Ascending aorta (tissue), 2 donors: ENCODE results near the gene ATAD3A. TPM values are rescaled to one million over a fixed set of nuclear protein-coding genes. Genes with fewer than 3 reads are reported as not detected.
"Not testable (repeated sequence)": the region's sequence is repeated elsewhere in the genome, so short reads cannot be mapped to it uniquely, and the experiment has no call there.

ENCODE experiments used
- DNase-seq, 2 donors: peaks; one replicate each; pipeline ENCODE4 v3.0.0-alpha.2; 2019; ENCODE audit warnings: low spot score in 2 of 2
- H3K27ac ChIP-seq, 2 donors: fragments of 200-600 bp; sonication (generic); one replicate each; pipeline ENCODE4 v1.5.1; 2016 to 2017; ENCODE audit warnings: mild to moderate bottlenecking in 1 of 2
- H3K27me3 ChIP-seq: fragments of 200-600 bp; sonication (generic); one replicate; pipeline ENCODE4 v1.5.1; 2017
- H3K36me3 ChIP-seq, 2 donors: fragments of 200-600 bp; sonication (generic); one replicate each; pipeline ENCODE4 v1.5.1; 2016
- H3K4me1 ChIP-seq, 2 donors: fragments of 200-600 bp; sonication (generic); one replicate each; pipeline ENCODE4 v1.5.1; 2016 to 2017; ENCODE audit warnings: mild to moderate bottlenecking in 1 of 2
- H3K4me3 ChIP-seq, 2 donors: fragments of 200-600 bp; sonication (generic); one replicate each; pipeline ENCODE4 v1.5.1; 2016 to 2017; ENCODE audit warnings: mild to moderate bottlenecking in 1 of 2
- H3K9me3 ChIP-seq, 2 donors: fragments of 200-600 bp; sonication (generic); one replicate each; pipeline ENCODE4 v1.5.1; 2016
- intact Hi-C: fragments of 100-400 bp; cut with DNase I; formaldehyde crosslinking; loops from one replicate; pipeline ENCODE4 v1.15.1; 2023
- total RNA-seq: library from RNA; depleted of rRNA; stranded (reverse); fragments of >200 nt; gene quantifications from one replicate; pipeline ENCODE4 v1.1.0, GENCODE V29; 2016
- TF ChIP-seq, protein P1 (sequence below), 3 experiments: fragments of 200-600 bp in 2 of 3; fragments of 450-650 bp in 1 of 3; sonication (generic) in 2 of 3; IDR thresholded peaks; one replicate each; pipeline ENCODE4 v1.5.1; 2016 to 2019; ENCODE audit warnings: antibody characterized with exemption in 3 of 3, mild to moderate bottlenecking in 1 of 3, moderate library complexity in 1 of 3

ATAD3A gene
- total RNA-seq, 1 donor from 2014 or later, result 46.3 TPM

GRCh38 chr1:1505366-1505798 lies 6.6 kb upstream of the ATAD3A start:
- H3K27me3 ChIP-seq, H3K9me3 ChIP-seq, intact Hi-C loops, H3K36me3 ChIP-seq, H3K4me1 ChIP-seq, DNase-seq, H3K4me3 ChIP-seq: not testable (repeated sequence)
- TF ChIP-seq, protein P1, sequence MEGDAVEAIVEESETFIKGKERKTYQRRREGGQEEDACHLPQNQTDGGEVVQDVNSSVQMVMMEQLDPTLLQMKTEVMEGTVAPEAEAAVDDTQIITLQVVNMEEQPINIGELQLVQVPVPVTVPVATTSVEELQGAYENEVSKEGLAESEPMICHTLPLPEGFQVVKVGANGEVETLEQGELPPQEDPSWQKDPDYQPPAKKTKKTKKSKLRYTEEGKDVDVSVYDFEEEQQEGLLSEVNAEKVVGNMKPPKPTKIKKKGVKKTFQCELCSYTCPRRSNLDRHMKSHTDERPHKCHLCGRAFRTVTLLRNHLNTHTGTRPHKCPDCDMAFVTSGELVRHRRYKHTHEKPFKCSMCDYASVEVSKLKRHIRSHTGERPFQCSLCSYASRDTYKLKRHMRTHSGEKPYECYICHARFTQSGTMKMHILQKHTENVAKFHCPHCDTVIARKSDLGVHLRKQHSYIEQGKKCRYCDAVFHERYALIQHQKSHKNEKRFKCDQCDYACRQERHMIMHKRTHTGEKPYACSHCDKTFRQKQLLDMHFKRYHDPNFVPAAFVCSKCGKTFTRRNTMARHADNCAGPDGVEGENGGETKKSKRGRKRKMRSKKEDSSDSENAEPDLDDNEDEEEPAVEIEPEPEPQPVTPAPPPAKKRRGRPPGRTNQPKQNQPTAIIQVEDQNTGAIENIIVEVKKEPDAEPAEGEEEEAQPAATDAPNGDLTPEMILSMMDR (IDR thresholded peaks at IDR 0.05), result peak in 1 of 3 experiments; percentile 24
- H3K27ac ChIP-seq, result peak overlapping the region; percentile 14 to 53

- H3K4me3 ChIP-seq, DNase-seq, H3K4me1 ChIP-seq, H3K36me3 ChIP-seq, H3K27me3 ChIP-seq, H3K9me3 ChIP-seq, intact Hi-C loops: not testable (repeated sequence)
- peak overlapping the region in 1 of 2 donors; percentile 53 for H3K27ac ChIP-seq
These were observed 6.2 kb upstream of the ATAD3A start for GRCh38 chr1:1505801-1506200.

GRCh38 chr1:1507305-1507704 lies 4.7 kb upstream of the ATAD3A start:
- no peaks in the 10 kb centered on the region for H3K9me3 ChIP-seq
- H3K27ac ChIP-seq, result no peak overlapping the region
- TF ChIP-seq, protein P1 (IDR thresholded peaks at IDR 0.05), result no peak
- H3K27me3 ChIP-seq, result no peaks in the 10 kb centered on the region
- no peak for DNase-seq
- H3K36me3 ChIP-seq, result no peaks in the 10 kb centered on the region
- H3K4me3 ChIP-seq, result no peak overlapping the region
- intact Hi-C loops, result no loop called here
- peaks cover 0 to 10% of the 10 kb centered on the region in 2 donors for H3K4me1 ChIP-seq

GRCh38 chr1:1508775-1509464 lies 3.0 kb upstream of the ATAD3A start:
- intact Hi-C loops, H3K27me3 ChIP-seq, H3K4me3 ChIP-seq, H3K36me3 ChIP-seq, DNase-seq, H3K27ac ChIP-seq, H3K9me3 ChIP-seq: not testable (repeated sequence)
- H3K4me1 ChIP-seq, result peaks cover 0 to 10% of the 10 kb centered on the region in 2 donors

DNA sequence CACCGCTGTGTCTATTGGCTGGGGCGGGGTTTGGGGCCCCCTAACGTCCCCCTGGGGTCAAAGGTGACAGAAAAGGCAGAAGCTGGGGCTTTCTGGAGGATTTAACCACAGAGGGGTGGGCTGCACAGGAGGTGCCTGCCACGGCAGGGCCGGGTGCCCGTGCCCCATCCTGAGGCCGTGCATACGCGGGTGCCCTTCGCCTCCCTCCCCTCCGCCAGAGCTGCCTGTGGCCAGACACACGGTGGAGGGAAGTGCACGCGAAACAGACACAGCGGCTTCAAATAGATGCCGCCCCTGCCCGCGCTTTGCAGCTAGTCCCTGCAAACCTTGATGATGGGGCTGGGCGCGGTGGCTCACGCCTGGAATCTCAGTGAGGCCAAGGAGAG lies 2.5 kb upstream of the ATAD3A start:
- H3K4me1 ChIP-seq, result peaks cover 0 to 10% of the 10 kb centered on the region in 2 donors
- H3K27me3 ChIP-seq, H3K9me3 ChIP-seq, DNase-seq, H3K4me3 ChIP-seq, intact Hi-C loops, H3K27ac ChIP-seq, H3K36me3 ChIP-seq: not testable (repeated sequence)

DNA sequence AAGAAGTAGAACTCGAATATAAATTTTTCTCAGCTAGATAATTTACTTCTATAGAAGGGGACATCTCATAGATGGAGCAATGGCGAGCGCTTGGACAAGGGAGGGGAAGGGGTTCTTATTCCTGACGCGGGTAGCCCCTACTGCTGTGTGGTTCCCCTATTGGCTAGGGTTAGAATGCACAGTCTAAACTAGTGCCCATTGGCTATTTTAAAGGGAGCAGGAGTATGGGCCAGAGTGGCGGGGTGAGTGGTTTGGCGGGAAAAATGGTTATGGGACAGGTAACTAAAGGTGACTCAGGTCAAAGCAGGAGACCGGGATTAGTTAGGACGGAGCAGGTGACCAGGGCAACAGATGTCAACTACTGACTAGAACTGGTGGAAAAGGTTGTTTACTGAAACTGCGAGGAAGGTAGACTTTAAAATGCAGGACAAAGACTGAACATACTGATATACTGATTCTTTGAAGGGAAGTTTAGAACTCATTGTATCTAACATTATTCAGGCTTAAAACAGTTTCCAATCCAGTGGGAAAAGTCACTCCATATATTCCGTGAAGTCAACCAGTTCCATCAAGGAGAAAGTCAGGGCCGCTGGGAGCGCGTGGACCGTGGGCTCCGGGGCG lies 940 bp upstream of the ATAD3A start:
- peak overlapping the region; percentile 81 for H3K4me3 ChIP-seq
- intact Hi-C loops, result loop anchor here (1.0 to 10.0 kb wide), 4 partner anchors 40 to 396 kb away; partner anchors contain the start of genes ATAD3B, C1orf159 and MRPL20
- peaks cover 0 to 7% of the 10 kb centered on the region in 2 donors for H3K4me1 ChIP-seq
- DNase-seq, result no peak
- no peaks in the 10 kb centered on the region for H3K36me3 ChIP-seq
- TF ChIP-seq, protein P1 (IDR thresholded peaks at IDR 0.05), result no peak
- H3K27ac ChIP-seq, result peak overlapping the region; percentile 85 to 93
- H3K9me3 ChIP-seq, result no peaks in the 10 kb centered on the region
- H3K27me3 ChIP-seq, result no peaks in the 10 kb centered on the region

DNA sequence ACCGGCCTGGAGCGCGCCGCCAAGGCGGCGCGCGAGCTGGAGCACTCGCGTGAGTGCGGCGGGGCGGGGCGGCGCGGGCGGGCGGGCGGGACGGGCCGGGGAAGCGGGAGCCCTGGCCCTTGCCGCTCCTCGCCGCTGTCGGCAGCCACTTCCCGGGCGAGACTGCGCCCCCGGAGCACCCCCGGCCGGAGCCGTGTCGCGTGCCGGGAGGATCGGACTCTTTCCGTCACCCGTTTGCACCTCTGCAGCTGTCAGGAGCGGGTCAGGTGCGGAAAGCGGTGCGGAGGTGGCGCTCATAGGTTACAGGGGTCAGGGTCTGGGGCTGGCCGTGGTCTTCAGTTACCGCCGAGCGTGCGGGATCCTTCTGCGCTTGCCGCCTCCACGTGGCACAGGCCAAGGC lies 463 bp downstream of the ATAD3A start:
- intact Hi-C loops, result loop anchor here (1.0 to 10.0 kb wide), 5 partner anchors 62 to 395 kb away; partner anchors contain the start of genes C1orf159, MIB2, MRPL20 and SSU72
- H3K36me3 ChIP-seq, H3K9me3 ChIP-seq: not testable (repeated sequence)

GRCh38 chr1:1513675-1514074 lies 1.7 kb downstream of the ATAD3A start:
- H3K27me3 ChIP-seq, H3K27ac ChIP-seq, H3K4me1 ChIP-seq, H3K4me3 ChIP-seq, H3K9me3 ChIP-seq, DNase-seq: not testable (repeated sequence)
- peaks cover 12 to 13% of the 10 kb centered on the region in 2 donors for H3K36me3 ChIP-seq
- intact Hi-C loops, result loop anchor here (5.0 to 10.0 kb wide), 3 partner anchors 109 to 396 kb away; partner anchors contain the start of genes C1orf159 and MRPL20

More for the DNA sequence above, 463 bp downstream of the ATAD3A start:
- H3K27me3 ChIP-seq, H3K4me1 ChIP-seq, DNase-seq, H3K27ac ChIP-seq: not testable (repeated sequence)
- peak overlapping the region; percentile 81 for H3K4me3 ChIP-seq

DNA sequence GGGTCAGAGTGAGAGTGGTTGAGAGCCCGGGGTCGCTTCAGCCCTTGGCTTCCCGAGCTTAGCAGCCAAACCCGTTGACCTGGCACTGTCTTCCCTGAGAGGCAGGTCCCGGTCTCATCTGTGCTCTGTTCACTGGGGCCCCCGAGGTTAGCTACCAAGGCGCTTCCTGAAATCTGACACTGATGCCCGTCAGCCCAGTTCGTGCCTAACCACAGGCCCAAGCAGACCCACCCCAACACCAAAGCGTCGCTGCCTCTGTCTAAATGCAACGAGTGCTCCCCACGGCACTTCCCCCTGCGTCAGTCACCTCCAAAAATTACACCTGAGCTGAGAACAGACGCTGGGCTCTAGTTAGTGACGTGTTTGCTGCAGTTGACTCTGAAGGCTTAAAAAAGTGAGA lies 2.4 kb downstream of the ATAD3A start:
- not testable (repeated sequence) for DNase-seq, H3K4me3 ChIP-seq, H3K27me3 ChIP-seq, H3K9me3 ChIP-seq, H3K4me1 ChIP-seq, H3K27ac ChIP-seq
- H3K36me3 ChIP-seq, result peaks cover 12 to 16% of the 10 kb centered on the region in 2 donors
- intact Hi-C loops, result loop anchor here (5.0 to 10.0 kb wide), 3 partner anchors 110 to 397 kb away; partner anchors contain the start of genes C1orf159 and MRPL20

GRCh38 chr1:1516923-1517322 lies 5.0 kb downstream of the ATAD3A start:
- not testable (repeated sequence) for H3K9me3 ChIP-seq, H3K4me3 ChIP-seq, DNase-seq, H3K27me3 ChIP-seq, H3K4me1 ChIP-seq, H3K27ac ChIP-seq
- intact Hi-C loops, result loop anchor here (10.0 kb wide), 1 partner anchor 112 kb away; the partner anchor contains the start of gene MRPL20
- H3K36me3 ChIP-seq, result peaks cover 29 to 31% of the 10 kb centered on the region in 2 donors
